Measurements from ENCODE around the gene PDZD2. TPM values are rescaled to one million over a fixed set of nuclear protein-coding genes. Genes with fewer than 3 reads are reported as not detected.

PDZD2 gene
- total RNA-seq, 4 donors from 2014 or later = 34.1 to 91.4 (median 51.0) TPM

- TF ChIP-seq CTCF (IDR thresholded peaks at IDR 0.05; ENCODE audit: low read depth) = no peak
Observed at GRCh38 chr5:31886206-31886605, 247.3 kb downstream of the PDZD2 start.

DNA sequence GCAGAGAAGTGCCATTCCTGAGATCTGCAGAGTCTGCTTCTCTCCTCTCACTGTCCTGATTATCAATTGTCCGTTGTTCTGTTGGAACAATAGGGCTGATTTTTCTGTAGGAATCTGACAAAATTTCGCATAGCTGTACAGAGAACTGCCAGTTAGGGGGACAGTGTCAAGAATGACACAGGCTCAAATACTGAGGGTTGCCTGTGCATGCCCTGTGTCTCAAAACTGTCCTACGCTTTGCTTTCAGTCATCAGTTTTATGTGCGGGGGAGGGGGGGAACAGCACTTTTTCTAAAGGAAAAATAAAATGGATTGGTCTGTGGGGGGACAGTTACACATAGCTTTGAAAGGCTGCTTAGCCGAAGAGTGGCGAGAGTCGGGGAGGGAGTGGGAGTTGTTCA is 248.6 kb downstream of the PDZD2 start:
- no peak for TF ChIP-seq CTCF (IDR thresholded peaks at IDR 0.05; ENCODE audit: low read depth)

DNA sequence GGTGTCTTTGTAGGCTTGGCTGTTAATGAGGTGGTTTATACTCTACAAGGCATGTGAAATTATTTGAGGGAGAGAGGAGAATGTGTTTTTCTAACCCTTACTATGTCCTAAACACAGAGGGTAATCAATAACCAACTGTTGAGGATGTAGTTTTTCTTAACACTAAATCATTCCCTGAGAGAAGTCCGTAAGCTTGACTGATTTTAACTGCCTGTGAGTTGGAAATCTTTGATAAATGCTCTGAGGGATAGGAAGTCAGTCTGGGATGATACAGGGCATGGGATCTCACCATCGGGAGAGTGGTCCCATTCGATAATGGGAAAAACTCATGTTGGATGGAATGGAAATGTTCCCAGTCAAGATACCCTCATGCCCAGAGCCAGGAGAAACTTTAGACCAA is 249.6 kb downstream of the PDZD2 start:
- no peak for TF ChIP-seq CTCF (IDR thresholded peaks at IDR 0.05; ENCODE audit: low read depth)

- no peak for TF ChIP-seq CTCF (IDR thresholded peaks at IDR 0.05; ENCODE audit: low read depth)
Observed at GRCh38 chr5:31889001-31889561, 250.2 kb downstream of the PDZD2 start.

- TF ChIP-seq CTCF (IDR thresholded peaks at IDR 0.05; ENCODE audit: low read depth) = no peak
Observed at GRCh38 chr5:31890046-31890445, 251.1 kb downstream of the PDZD2 start.

DNA sequence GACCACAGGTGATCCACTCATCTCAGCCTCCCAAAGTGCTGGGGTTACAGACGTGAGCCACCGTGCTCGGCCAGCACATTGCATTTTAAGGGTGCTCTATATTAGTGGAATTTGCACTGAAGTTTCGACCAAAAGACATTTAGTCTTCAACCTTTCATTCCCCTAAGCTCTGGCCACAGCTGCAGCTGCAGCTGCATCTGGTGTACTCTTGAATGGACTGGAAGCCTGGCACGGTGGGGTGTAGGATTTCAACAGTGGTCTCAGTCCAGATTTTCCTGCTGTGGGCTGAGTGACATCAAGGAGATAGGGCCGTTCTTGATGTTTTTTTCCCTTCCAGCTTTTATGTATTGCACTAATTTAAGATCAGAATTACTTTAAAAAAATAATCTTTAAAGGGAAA is 255.2 kb downstream of the PDZD2 start:
- TF ChIP-seq CTCF (IDR thresholded peaks at IDR 0.05; ENCODE audit: low read depth) = no peak

DNA sequence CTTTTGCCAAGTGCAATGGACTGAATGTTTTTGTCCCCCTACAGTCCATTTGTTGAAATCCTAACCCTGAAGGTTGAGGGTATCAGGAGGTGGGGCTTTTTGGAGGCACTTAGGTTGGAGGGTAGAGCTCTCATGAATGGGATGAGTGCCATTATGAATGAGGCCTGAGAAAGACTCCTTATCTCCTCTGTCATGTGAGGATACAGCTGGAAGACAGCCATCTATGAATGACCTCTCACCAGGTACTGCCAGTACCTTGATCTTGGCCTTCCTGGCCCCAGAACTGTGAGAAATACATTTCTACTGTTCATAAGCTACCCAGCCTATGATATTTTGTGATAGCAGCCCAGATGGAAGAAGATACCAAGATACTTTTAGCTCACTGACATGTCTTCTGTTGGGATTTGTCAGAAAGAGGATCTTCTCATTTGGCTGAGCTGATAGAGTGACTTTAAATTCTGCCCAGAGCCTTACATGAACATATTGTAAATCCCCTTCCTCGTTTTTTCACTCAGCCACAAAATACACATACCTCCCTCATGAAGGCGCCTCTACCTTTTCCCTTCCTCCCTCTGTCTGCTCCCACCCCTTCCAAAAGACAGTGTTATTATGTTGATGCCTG is 256.4 kb downstream of the PDZD2 start:
- TF ChIP-seq CTCF (IDR thresholded peaks at IDR 0.05; ENCODE audit: low read depth) = no peak

All from subcutaneous adipose tissue (tissue), 4 donors.